Adipose tissue (tissue), 3 donors: ENCODE results near the gene METTL25. TPM values are rescaled to one million over a fixed set of nuclear protein-coding genes. Genes with fewer than 3 reads are reported as not detected.

Source experiments
- H3K27ac ChIP-seq: one replicate; pipeline ENCODE4 v1.5.1; 2013; ENCODE audit warnings: low read depth, low read length
- WGBS, 3 donors: extraction: QIAGEN DNeasy Blood & Tissue Kit; methylation state at CpG; one replicate each; pipeline ENCODE4 v1.1.7; 2013; 5-methylcytosine and 5-hydroxymethylcytosine counted together
- polyA plus RNA-seq, 3 donors: library from polyadenylated mRNA; stranded (reverse); fragments of 200-250 nt; gene quantifications; one replicate each; pipeline ENCODE4 v1.2.3, GENCODE V29; 2013
- donor health status: healthy with polysubstance abuse.
- donor health status: Bipolar disorder and iron deficiency.
- donor health status: healthy.

The METTL25 gene
- polyA plus RNA-seq, 3 donors: 1.9 to 6.9 (median 3.9) TPM

DNA sequence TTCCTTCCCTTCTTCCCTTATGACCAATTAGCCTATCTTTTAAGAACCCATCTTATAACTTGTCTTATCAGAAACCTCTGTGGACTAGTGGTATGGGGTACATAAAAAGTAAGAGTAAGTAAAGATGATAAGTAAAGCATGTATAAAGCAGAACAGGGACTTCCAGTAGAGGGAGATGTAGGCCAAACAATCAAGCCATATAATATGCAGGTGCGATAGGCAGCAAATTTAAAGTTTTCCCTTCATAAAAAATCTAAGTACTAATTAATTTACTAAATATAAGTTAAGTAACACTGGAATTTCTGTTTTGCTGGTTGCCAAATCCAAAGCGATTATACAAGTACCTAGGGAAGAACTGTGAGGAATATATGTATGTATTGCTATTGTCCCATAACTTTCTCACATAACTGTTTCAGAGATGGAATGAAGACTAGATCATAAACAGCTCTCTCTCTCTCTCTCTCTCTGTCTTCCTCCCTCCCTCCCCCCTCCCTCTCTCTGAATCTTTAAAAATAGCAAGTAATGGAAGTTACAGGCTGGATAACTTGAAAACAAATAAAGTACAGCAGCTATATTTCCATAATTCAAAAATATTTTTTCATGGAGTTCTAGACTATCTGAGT, 25.7 kb downstream of the METTL25 start:
- H3K27ac ChIP-seq: no peak overlapping the region
- 50 to 71% (median 58%) methylated on average over 2 of the region's 2 CpGs for WGBS, 3 donors

DNA sequence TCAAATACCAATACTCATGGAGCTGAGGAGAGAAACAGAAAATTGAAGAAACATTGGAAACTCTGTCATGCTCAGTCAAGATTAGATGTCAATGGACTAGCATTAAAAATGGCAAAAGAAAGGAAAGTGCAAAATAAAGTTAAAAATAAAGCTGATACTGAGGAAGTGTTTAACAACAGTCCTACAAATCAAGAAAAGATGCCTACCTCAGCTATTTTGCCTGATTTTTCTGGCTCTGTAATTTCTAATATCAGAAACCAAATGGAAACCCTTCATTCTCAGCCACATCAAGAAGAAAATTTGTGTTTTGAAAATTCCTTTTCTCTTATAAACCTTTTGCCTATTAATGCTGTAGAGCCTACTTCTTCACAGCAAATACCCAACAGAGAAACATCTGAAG, 40.5 kb downstream of the METTL25 start:
- H3K27ac ChIP-seq: no peak overlapping the region

DNA sequence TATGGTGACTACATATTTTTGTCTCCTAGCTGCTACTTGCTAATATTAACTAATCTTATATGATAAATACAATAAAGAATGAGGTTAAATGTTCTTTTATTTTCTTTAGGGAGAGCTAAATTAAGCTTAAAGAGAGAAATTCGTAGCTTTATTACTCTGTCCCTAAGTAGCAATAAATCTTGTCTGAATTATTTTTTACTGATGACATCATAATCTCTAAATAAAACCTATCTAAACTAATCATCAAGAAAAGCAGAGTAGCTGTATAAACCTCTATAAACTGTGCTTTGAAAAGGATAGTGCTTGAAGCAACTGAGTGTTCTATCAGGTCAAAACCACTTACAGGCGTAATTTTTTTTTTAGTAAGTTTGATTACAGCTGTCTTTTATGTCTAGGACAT, 42.5 kb downstream of the METTL25 start:
- H3K27ac ChIP-seq: no peak overlapping the region
- WGBS, 3 donors: 74 to 87% (median 79%) methylated on average over 2 of the region's 2 CpGs

DNA sequence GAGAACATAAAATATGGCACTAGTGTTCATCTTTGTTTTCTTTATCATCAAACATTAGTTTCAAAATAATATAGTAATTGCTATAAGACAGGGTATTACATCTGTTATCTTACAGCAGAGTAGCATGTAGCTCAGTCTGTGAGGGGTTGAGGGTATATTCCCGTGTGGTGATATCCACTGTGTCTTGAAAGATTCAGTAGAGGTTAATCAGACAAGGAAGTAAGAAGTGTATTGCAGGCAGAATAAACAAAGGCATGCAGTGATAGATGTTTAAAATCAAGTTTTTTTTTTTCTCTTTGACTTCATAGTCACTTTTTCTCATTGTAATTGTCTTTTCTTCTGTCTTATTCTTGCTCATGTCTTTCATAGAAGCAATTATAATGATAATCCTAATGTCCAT, 48.3 kb downstream of the METTL25 start:
- WGBS, 3 donors: 45 to 83% (median 74%) methylated on average over 1 of the region's 1 CpG
- no peak overlapping the region for H3K27ac ChIP-seq

DNA sequence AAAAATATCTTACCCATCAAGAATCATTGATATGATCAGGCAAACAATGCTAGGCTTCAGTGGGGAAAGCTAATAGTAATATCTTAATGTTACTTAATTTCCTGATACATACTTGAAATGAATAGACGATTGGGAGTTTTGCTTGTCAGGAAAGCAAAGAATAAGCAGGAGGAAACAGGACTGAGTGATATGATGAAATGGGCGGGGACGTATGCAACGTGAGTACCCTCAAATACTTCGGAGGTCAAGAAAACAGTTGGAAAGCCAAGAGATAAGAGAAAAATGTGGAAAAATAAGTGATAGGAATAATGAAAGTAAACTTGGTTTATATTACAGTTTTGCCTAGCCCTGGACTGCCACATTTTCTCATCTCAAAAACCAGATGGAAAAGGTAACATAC, 49.2 kb downstream of the METTL25 start:
- WGBS, 3 donors: 38 to 77% (median 74%) methylated on average over 5 of the region's 5 CpGs
- no peak overlapping the region for H3K27ac ChIP-seq

DNA sequence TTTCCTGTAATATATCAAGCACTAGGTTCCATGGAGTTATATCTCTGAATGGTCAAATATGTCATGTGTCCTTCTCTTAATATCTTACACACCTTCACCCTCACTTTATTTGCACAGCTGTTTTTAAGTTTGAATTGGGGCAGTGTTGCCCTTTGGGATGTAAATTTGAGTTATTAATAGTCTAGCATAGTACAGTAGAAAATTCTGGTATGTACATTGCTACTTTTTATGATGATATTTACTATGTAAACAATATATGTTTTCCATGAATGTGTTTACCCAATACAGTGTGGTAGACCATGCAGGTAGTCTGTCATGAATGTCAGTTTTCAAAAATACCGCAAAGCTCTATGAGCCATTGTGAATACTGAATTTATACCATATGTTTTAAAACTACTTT, 50.5 kb downstream of the METTL25 start:
- no peak overlapping the region for H3K27ac ChIP-seq
- 83 to 100% (median 99%) methylated on average over 1 of the region's 1 CpG for WGBS, 3 donors

DNA sequence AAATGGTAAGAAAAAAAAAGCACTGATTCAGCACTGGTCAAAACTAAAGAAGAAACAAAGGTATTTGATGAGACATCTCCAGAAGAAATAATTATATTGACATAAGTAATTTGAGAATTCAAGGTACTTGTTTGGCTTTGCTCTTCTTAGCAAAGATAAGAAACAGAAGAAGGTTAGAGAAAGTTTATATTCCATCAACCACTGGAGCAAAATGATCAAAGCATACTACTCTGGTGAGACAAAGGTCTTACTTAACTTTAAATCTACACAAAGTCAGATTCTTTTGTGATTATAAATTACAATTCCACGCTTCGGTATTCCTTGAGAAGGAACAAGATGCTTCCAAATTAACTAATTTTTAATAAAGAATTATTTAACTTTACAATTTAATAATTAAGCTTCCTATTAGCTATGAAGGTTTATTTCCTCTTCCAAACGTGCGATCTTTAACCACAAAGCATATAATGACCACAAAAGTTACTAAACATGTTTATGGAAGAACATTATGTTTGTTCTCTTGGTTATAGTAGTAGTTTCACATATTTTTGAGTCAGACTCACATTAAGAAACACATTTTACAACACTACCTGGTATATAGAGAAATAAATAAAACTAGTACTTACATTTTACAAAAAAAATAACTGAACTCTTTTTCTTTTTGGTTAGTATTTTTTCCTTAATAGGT, 53.4 kb downstream of the METTL25 start:
- no peak overlapping the region for H3K27ac ChIP-seq
- 75 to 85% (median 77%) methylated on average over 4 of the region's 4 CpGs for WGBS, 3 donors

DNA sequence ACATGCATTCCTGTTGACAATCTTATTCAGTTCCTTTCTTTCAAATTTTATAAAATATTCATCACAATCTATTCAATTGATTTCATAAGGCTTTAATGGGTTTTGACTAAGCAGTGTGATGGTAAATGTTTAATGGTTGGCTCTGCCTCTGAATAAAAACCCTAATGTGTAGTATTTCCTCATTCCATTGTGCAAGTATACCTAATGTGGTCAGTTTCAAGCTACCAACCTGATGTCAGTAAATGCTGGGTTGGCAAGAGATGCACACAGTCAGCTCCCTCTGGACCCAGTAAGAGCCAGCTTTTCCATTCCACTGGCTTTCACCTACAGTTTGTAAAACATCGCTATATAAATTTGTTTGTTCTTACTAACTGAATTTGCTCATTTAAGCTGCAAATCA, 53.9 kb downstream of the METTL25 start:
- WGBS, 3 donors: 98 to 100% (median 99%) methylated on average over 1 of the region's 1 CpG

DNA sequence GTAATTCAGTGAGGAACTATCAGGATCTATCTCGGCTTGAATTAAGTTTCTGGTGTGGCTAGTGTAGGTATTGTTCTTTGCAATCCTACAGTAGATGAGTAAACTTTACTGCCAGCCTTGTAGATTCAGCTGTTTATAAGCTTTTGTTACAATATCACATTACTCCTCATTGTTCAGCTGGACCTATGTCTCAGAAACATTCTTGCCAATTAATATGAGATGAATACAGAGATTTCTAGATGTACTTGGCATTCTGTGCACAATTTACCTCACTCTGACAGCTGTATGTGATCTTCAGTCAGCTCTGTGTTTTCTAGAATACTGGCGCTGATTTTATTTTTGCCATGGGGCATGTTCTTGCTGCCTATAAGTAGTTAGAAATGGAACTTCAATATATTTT, 55.7 kb downstream of the METTL25 start:
- 94 to 100% (median 95%) methylated on average over 2 of the region's 2 CpGs for WGBS, 3 donors
- no peak overlapping the region for H3K27ac ChIP-seq

More for the DNA sequence above, 53.9 kb downstream of the METTL25 start:
- no peak overlapping the region for H3K27ac ChIP-seq

DNA sequence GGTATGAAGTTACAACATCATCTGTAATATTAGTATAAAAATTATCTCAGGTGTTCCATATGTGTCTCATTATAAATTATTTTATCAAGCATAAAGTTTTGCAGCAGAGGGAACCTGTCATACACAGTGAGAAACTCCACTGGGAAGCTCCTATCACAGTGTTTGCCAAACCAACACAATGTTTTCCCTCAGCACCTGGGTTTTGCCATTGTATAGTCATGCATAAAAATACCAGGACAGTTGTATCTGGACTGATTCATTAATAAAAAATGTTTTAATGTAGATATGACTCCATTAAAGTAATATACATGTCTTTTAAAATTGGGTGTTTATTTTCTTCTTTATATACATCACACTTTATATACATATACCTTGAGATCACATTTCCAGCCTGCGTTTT, 56.6 kb downstream of the METTL25 start:
- WGBS, 3 donors: 88 to 91% (median 90%) methylated on average over 1 of the region's 1 CpG
- H3K27ac ChIP-seq: no peak overlapping the region

DNA sequence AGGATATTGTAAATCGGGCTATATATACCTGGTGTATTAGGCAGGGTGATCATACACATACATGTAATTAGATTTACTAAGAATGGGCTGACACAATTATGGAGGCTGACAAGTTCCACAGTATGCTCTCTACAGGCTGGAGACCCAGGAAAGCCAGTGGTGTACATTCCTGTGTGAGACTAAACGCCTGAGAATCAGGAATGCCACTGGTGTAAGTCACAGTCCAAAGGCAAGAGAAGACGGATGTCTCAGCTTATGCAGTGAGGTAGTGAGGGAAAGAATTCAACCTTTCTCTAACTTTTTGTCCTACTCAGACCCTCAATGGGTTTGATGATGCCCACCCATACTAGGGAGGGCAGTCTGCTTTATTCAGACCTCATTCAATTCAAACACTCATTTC, 57.1 kb downstream of the METTL25 start:
- no peak overlapping the region for H3K27ac ChIP-seq
- 85 to 92% (median 89%) methylated on average over 3 of the region's 3 CpGs for WGBS, 3 donors

DNA sequence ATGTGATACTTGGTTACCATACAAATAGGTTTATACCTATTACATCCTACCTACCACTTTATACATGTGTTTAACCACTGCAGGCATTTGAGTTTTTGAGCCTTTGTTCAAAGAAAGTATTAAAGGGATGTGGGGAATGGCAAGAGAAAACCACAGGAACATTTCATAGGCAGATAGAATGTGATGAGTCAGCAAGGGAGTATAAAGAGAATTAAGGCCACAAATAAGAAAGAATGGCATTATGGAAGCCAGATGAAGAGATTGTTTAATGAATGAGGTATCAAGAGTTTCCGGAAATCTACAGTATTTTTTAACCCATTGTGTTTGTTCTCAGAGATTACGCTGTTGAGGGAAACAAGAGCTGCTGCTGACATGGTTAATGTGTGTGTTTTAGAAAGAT, 66.9 kb downstream of the METTL25 start:
- WGBS, 3 donors: 70 to 83% (median 74%) methylated on average over 2 of the region's 2 CpGs
- no peak overlapping the region for H3K27ac ChIP-seq

DNA sequence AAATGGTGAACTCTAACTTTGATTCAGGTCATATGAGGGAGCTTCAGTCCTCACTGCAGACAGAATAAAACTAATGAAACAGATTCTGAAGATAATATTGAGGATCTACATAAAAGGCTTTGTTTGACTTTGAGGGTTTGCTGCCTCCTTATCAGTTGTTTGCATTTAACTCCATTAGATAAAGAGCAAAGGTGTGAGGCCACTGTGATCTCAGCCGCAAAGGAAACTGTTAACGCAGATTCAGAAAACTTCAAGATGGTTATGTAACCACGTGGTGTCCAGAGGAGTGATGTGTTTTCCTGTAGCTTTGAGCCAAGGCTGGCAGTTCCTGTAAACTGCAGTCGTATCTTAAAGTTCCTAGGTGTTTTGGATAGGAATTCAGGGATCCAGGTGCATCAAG, 67.8 kb downstream of the METTL25 start:
- WGBS, 3 donors: 21 to 41% (median 31%) methylated on average over 4 of the region's 4 CpGs
- no peak overlapping the region for H3K27ac ChIP-seq

DNA sequence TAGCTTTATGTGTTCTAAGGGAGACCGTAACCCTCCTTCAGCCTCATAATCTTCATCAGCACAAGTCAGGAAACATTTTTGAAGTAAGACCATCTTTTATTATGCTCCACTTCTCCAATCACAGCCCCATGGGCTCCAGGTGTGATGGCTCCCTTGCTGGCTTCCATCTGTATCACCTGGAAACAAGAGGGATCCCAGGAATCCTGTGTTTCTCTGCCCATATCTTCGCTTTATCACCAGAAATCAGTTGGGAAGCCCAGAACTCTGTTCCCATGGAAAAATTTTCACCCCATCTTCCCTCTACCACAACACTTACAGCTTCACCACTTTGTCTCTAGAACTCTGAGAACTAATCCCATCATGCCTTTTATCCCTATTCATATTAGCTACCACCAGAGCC, 68.3 kb downstream of the METTL25 start:
- no peak overlapping the region for H3K27ac ChIP-seq
- WGBS, 3 donors: 88 to 98% (median 95%) methylated on average over 2 of the region's 2 CpGs

DNA sequence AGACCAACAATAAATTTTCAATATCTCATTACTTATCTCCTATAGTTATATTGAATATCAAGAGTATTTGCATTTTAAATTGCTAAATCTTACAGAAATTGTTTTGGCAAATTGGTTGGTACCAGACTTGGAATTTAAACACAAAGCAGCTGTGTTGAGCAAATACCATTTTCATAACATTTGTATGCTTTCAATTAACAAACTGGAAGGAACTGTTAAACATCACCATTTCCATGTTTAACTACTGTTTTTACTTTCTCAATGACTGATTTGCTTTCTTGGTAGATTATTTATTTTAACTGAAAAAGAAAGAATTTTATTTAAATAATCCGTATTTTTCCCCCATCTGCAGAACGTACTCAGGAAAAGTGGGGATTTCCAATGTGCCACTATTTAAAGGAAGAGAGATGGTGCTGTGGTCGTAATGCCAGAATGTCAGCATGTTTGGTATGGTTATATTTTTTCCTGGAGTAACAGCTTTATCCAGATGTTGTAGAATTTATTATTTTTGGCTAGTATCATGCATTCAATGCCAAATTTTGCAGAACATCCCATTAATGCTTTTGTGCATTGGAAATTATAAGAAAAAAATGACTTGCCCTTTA, 72.3 kb downstream of the METTL25 start:
- 81 to 91% (median 88%) methylated on average over 3 of the region's 3 CpGs for WGBS, 3 donors
- H3K27ac ChIP-seq: no peak overlapping the region

DNA sequence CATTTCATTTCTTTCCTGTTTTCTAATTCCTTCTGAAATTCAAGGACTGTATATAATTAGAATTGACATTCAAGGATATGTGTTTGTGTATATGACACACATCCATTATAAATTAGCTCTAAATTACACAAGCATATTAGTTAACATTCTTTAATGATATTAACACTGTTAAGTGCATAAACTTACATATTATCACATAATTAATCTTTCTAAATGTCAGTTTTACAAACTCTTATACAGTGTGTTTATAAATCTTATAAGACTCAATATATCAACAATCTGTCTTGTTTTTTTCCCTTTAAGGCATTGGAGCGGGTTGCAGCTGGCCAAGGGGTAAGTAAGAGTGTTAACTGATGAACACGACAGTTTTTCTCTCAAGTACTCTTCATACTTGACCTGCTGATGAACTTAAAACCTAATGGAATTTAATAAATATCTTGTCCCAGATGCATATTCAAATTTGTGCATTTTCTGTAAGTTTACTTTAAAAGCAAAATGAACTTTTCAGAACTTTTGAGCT, 76.1 kb downstream of the METTL25 start:
- H3K27ac ChIP-seq: no peak overlapping the region
- WGBS, 3 donors: 71 to 81% (median 81%) methylated on average over 2 of the region's 2 CpGs

DNA sequence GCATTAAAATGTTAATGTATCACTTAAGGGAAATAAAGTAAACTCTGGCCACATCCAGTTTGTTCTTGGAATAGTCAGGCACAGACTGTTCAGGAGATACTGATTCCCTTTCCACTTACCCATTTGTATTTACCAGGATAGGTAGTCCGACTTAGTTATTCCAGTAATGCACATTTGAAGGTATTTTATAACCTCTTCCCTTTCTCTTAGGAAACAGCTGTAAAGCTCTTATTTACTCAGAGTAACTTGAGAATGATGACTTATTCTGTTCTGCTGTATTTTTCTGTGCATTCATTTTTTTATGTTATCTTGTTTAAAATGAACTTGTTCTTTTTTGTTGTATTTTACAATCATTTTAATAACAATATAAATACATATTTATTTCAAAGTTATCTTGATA, 78.0 kb downstream of the METTL25 start:
- 78 to 93% (median 91%) methylated on average over 1 of the region's 1 CpG for WGBS, 3 donors

DNA sequence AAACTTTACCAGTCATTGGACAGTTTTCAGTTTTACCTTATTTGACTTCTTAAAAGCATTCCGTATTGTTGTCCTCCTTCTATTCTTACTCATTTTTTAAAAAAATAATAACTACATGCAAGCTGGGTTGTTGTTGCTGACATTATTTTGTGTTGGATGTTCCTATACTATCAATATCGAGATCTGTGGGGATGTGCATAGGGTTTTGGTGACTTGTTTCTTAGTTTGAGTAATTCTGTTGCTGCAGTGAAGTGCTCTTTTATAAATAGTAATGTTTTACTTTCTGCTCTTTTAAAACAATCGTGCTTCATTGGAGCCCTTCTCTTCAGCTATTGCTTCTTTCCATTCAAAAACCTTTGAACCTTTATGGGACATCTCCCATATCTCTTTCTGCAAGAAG, 79.4 kb downstream of the METTL25 start:
- 89 to 97% (median 90%) methylated on average over 3 of the region's 3 CpGs for WGBS, 3 donors

More for the DNA sequence above, 78.0 kb downstream of the METTL25 start:
- no peak overlapping the region for H3K27ac ChIP-seq

DNA sequence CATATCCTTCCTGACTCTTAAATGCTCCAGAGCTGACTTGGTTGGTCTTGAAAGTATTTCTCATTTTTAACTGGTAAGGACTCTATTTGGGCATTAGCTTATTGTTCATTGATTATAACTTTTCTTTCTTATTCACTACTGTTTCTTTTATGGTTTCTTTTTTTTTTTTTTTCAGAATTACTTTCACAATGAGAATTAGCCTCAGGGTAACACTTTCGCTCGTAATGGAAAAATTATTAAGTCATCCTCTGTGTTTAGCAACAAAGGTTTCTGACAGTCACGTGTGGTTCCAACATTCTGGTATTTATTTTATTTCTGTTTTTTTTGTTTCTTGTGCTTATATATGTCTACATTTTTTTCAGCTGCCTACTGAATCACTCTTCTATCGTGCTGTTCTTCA, 80.0 kb downstream of the METTL25 start:
- WGBS, 3 donors: 91 to 95% (median 93%) methylated on average over 4 of the region's 4 CpGs
- H3K27ac ChIP-seq: no peak overlapping the region

More for the DNA sequence above, 79.4 kb downstream of the METTL25 start:
- no peak overlapping the region for H3K27ac ChIP-seq

DNA sequence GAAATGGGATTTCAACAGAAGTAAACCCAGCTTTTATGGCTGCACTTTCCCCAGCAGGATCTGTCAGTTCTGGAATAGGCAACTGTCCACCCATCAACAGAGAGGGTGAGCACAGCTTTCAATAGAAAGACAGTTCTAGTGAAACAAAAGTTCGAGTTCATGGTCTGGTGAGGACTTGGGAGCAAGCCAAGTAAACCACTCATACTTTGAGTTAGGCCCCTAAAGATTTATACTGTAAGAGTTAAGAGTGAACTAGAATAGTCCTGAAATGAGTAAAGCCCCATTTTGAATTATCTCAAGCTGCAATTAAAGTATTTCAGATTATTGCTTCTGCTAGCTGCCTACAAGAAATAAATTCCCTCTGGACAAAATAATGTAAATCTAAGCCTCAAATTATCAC, 82.6 kb downstream of the METTL25 start:
- H3K27ac ChIP-seq: no peak overlapping the region
- 67 to 82% (median 75%) methylated on average over 1 of the region's 1 CpG for WGBS, 3 donors
